Activated CD8-positive, alpha-beta T cell treated with anti-CD3 and anti-CD28 coated beads for 36 hours (primary cell): ENCODE measurements around the gene CNNM3. TPM values are rescaled to one million over a fixed set of nuclear protein-coding genes. Genes with fewer than 3 reads are reported as not detected.

Experiments used
- ATAC-seq: fragments of 200-7000 bp; cut with Tn5 transposase; one replicate; pipeline ENCODE4 v1.10.0; 2021; ENCODE audit warnings: mild to moderate bottlenecking, moderate library complexity
- CTCF ChIA-PET: fragments of 350-600 bp; sonication (Branson Sonifier 250); formaldehyde crosslinking; loops from one replicate; lab custom pipeline; 2021; ENCODE audit warnings: antibody characterized with exemption; lab: Charles Lee
- POLR2A ChIA-PET: fragments of 350-600 bp; sonication (Branson Sonifier 250); formaldehyde crosslinking; loops from one replicate; lab custom pipeline; 2021; ENCODE audit warnings: antibody characterized with exemption; lab: Charles Lee
- DNase-seq: peaks from one replicate; pipeline ENCODE4 v3.0.0-alpha.2; 2020
- H3K27ac Mint-ChIP-seq: one replicate; pipeline ENCODE4 v1.8.0; 2021; ENCODE audit warnings: mild to moderate bottlenecking, mixed read lengths
- H3K27me3 Mint-ChIP-seq: one replicate; pipeline ENCODE4 v1.8.0; 2021; ENCODE audit warnings: mixed read lengths
- H3K36me3 Mint-ChIP-seq: one replicate; pipeline ENCODE4 v1.8.0; 2021; ENCODE audit warnings: low read depth, mixed read lengths
- H3K4me1 Mint-ChIP-seq: one replicate; pipeline ENCODE4 v1.8.0; 2021; ENCODE audit warnings: low read depth, mixed read lengths
- H3K4me3 Mint-ChIP-seq: one replicate; pipeline ENCODE4 v1.8.0; 2021; ENCODE audit warnings: mild to moderate bottlenecking, moderate library complexity, mixed read lengths
- H3K9me3 Mint-ChIP-seq: one replicate; pipeline ENCODE4 v1.8.0; 2021; ENCODE audit warnings: mixed read lengths
- CTCF ChIP-seq: fragments of 200-600 bp; IDR thresholded peaks from one replicate; pipeline ENCODE4 v1.8.0; 2022; ENCODE audit warnings: antibody characterized with exemption, mild to moderate bottlenecking
- intact Hi-C: fragments of 100-400 bp; cut with micrococcal nuclease; formaldehyde crosslinking; loops from one replicate; pipeline ENCODE4 v1.10.0; 2022
- total RNA-seq, 2 experiments: library from RNA; stranded (reverse); gene quantifications; one replicate each; pipeline ENCODE4 v1.2.3, GENCODE V29; 2021

Gene CNNM3
- total RNA-seq, 2 experiments from 2014 or later: 15.8 to 19.3 TPM

GRCh38 chr2:96811917-96812316 lies 4.2 kb upstream of the CNNM3 start:
- ChIA-PET POLR2A (no interaction called here), CTCF (interaction anchor here (3.3 kb wide), 1 partner anchor 11 kb away, joined by 16 read pairs; no protein-coding TSS in a partner anchor)
- no peaks in the 10 kb centered on the region for H3K36me3 Mint-ChIP-seq
- peaks cover 14% of the 10 kb centered on the region for H3K4me1 Mint-ChIP-seq
- DNase-seq (no peak), ATAC-seq (no peak)
- H3K27ac Mint-ChIP-seq: no peak overlapping the region
- H3K4me3 Mint-ChIP-seq: no peak overlapping the region
- H3K27me3 Mint-ChIP-seq: no peaks in the 10 kb centered on the region
- no peaks in the 10 kb centered on the region for H3K9me3 Mint-ChIP-seq
- TF ChIP-seq CTCF: no peak
- intact Hi-C loops: no loop called here

- intact Hi-C loops: no loop called here
- ChIA-PET CTCF (interaction anchor here (0.9 to 3.3 kb wide), 3 partner anchors 13 to 53 kb away, joined by 3 to 16 read pairs (median 4); partner anchors contain the start of genes ANKRD39 and CNNM4), POLR2A (interaction anchor here (0.6 kb wide), 2 partner anchors 11 to 18 kb away, joined by 3 read pairs; no protein-coding TSS in a partner anchor)
- TF ChIP-seq CTCF: no peak
- Mint-ChIP-seq H3K27ac (no peak overlapping the region), H3K4me3 (no peak overlapping the region), H3K36me3 (peaks cover 10% of the 10 kb centered on the region), H3K4me1 (peaks cover 21% of the 10 kb centered on the region), H3K9me3 (no peaks in the 10 kb centered on the region), H3K27me3 (no peaks in the 10 kb centered on the region)
- no peak for ATAC-seq
- no peak for DNase-seq
Measured at GRCh38 chr2:96813656-96814055, 2.4 kb upstream of the CNNM3 start.

- ChIA-PET POLR2A (interaction anchor here (0.8 to 1.6 kb wide), 5 partner anchors 13 to 275 kb away, joined by 3 to 4 read pairs (median 4); no protein-coding TSS in a partner anchor), CTCF (interaction anchor here (0.6 to 7.0 kb wide), 13 partner anchors 9 to 297 kb away, joined by 3 to 40 read pairs (median 5); partner anchors contain the start of genes ANKRD36, ANKRD39, CNNM4 and KANSL3)
- Mint-ChIP-seq H3K27me3 (no peaks in the 10 kb centered on the region), H3K9me3 (no peaks in the 10 kb centered on the region), H3K4me1 (peaks cover 40% of the 10 kb centered on the region), H3K27ac (peak overlapping the region; percentile 69), H3K36me3 (peaks cover 10% of the 10 kb centered on the region), H3K4me3 (peak overlapping the region; percentile 79)
- DNase-seq: peak; percentile 45
- no peak for TF ChIP-seq CTCF
- ATAC-seq: peak; percentile 2
- intact Hi-C loops: no loop called here
Measured at GRCh38 chr2:96815326-96816126, 542 bp upstream of the CNNM3 start.

DNA sequence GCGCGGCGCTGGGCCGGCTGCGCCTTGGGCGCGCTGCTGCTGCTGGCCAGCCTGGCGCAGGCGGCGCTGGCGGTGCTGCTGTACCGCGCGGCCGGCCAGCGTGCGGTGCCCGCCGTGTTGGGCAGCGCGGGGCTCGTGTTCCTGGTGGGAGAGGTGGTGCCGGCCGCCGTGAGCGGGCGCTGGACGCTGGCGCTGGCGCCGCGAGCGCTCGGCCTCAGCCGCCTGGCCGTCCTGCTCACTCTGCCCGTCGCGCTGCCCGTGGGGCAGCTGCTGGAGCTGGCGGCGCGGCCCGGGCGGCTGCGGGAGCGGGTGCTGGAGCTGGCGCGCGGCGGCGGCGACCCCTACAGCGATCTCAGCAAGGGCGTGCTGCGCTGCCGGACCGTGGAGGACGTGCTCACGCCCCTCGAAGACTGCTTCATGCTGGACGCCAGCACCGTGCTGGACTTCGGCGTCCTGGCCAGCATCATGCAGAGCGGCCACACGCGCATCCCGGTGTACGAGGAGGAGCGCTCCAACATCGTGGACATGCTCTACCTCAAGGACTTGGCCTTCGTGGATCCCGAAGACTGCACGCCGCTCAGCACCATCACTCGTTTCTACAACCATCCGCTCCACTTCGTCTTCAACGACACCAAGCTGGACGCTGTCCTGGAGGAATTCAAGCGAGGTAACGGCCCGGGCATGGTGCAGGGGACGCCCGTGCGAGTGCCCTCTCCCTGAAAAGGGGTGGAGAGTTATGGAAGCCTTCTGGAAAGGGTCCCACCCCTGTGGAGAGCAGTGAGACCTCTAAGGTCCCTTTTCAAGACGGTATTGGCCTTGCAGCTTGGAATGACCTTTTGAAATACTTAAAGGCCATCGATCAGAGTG lies 1.0 kb downstream of the CNNM3 start:
- TF ChIP-seq CTCF: no peak
- DNase-seq (no peak), ATAC-seq (no peak)
- intact Hi-C loops: no loop called here
- H3K27me3 Mint-ChIP-seq: no peaks in the 10 kb centered on the region
- ChIA-PET POLR2A (interaction anchor here (0.9 to 1.6 kb wide), 7 partner anchors 19 to 178 kb away, joined by 3 to 5 read pairs (median 4); partner anchors contain the start of gene ANKRD39), CTCF (interaction anchor here (0.9 to 7.0 kb wide), 12 partner anchors 16 to 179 kb away, joined by 3 to 40 read pairs (median 4); partner anchors contain the start of genes ANKRD39, CNNM4 and KANSL3)
- H3K4me3 Mint-ChIP-seq: peak overlapping the region; percentile 80
- peaks cover 52% of the 10 kb centered on the region for H3K4me1 Mint-ChIP-seq
- peaks cover 10% of the 10 kb centered on the region for H3K36me3 Mint-ChIP-seq
- peak overlapping the region; percentile 38 for H3K27ac Mint-ChIP-seq
- H3K9me3 Mint-ChIP-seq: no peaks in the 10 kb centered on the region
